Suppressor macrophage treated with lipopolysaccharide for 4 hours (primary cell): ENCODE results near the gene MEDAG.

ENCODE experiments used
- DNase-seq: peaks from one replicate; pipeline ENCODE4 v3.0.0-alpha.2; 2020

The MEDAG gene

DNA sequence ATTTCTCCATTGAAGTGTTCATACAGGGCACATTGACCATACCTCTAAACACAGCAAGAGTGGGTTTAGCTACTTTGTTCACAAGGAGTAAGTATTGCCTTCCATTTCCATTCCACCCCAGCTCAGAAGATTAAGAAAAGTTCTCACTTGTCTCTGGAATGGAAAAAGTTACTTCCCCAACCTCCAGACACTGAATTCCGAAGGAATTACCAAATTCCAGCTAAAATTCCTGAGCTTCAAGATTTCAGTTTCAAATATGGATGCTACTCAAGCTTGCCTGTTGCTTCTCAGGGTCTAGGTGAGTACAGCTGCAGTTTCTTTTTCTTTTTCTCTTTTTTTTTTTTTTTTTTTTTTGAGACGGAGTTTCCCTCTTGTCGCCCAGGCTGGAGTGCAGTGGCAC is 60.0 kb downstream of the MEDAG start:
- no peak for DNase-seq

DNA sequence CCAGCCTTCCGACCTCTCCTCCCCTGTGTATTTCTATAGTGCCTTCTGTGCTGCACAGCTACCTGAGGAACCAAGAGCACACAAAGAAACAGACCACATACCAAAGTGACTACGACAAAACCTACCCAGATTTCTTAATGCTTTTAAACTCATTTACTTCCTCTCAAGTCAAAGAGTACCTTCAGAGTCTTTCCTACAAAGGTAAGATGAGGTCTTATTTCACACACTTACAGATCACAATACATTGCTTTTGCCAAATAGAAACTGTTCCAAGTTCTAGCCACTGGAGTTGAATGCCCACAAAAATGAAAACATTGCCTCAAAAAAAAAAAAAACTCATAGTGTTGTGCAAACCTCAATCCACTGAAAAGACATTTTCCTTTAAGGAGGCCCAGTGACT is 62.8 kb downstream of the MEDAG start:
- no peak for DNase-seq

- DNase-seq, result no peak
Measured at GRCh38 chr13:30971575-30971974, 65.5 kb downstream of the MEDAG start.

DNA sequence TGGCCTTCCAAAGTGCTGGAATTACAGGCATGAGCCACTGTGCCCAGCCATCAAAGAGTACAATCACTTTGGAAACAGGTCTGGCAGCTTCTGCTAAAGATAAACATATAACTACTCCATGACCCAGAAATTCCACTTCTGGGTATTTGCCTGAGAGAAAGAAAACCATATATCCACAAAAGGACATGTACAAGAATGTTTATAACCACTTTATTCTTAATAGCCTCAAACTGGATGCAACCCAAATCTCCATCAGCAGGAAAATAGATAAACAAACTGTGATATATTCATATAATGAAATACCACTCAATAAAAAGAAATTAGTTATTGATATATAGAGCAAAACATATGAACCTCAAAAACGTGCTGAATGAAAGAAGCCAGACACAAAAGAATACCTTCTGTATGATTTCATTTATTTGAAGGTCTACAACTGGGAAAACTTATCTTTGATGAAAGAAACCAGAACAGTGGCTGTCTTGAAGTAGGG is 66.9 kb downstream of the MEDAG start:
- DNase-seq, result no peak

DNA sequence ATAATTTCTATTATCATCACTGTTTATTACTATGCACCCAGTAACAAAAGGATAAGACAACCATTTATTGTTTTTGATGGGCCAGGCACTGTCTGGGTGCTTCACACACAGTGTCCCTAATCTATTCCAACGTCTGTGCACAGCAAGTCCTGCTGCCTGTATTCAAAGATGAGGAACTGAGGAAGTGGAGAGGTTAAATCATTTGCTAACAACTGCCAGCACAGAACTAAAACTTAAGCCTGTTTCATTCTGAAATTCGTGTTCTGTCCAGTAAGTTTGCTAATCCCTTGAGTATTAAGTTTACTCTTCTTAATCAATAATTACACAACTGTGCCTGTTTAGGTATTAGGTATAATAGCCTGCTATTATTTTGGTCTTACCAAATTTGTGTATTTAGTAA is 68.3 kb downstream of the MEDAG start:
- DNase-seq, result no peak
